ENCODE results near the gene DMRT1. TPM values are rescaled to one million over a fixed set of nuclear protein-coding genes. Genes with fewer than 3 reads are reported as not detected.

Gene DMRT1
- total RNA-seq, 1 experiment from 2014 or later = 0.47 TPM

GRCh38 chr9:801399-802071 lies 40.0 kb upstream of the DMRT1 start:
- no peak overlapping the region for H2AFZ ChIP-seq (ENCODE audit: low read depth, low read length, poor library complexity, severe bottlenecking)
- H3K9ac ChIP-seq (ENCODE audit: low read length) = no peak overlapping the region
- DNase-seq (ENCODE audit: low read depth, low spot score) = no peak
- H3K4me1 ChIP-seq (ENCODE audit: control insufficient read depth in 1 of 2, insufficient read depth in 2 of 2, low read length in 2 of 2) = no peaks in the 10 kb centered on the region
- H3K9me2 ChIP-seq (ENCODE audit: insufficient read depth) = no peaks in the 10 kb centered on the region
- no peaks in the 10 kb centered on the region for H3K36me3 ChIP-seq (ENCODE audit: control insufficient read depth in 1 of 2, insufficient read depth in 2 of 2, low read length in 2 of 2)
- no peaks in the 10 kb centered on the region for H3K9me3 ChIP-seq (ENCODE audit: control insufficient read depth in 1 of 2, insufficient read depth in 1 of 2, low read depth in 1 of 2, low read length in 2 of 2)
- no peak overlapping the region for H3K4me3 ChIP-seq (replicated peaks in 1 of 2; ENCODE audit: low read depth in 1 of 2, low read length in 2 of 2)
- no peaks in the 10 kb centered on the region for H3K27me3 ChIP-seq (ENCODE audit: insufficient read depth, low read length)
- CTCF ChIA-PET = no interaction called here
- no peak for ATAC-seq
- H3K79me2 ChIP-seq (ENCODE audit: insufficient read depth, low read length) = no peaks in the 10 kb centered on the region
- no peak overlapping the region for H3K27ac ChIP-seq (ENCODE audit: low read depth, low read length)
- TF ChIP-seq POLR2AphosphoS5 (IDR thresholded peaks at IDR 0.05; ENCODE audit: low read depth, low read length) (no peak), POLR2A (IDR thresholded peaks at IDR 0.05; ENCODE audit: borderline replicate concordance, extremely low read depth, insufficient read depth, insufficient read length) (no peak), RAD21 (IDR thresholded peaks at IDR 0.05; ENCODE audit: low read depth) (no peak), TCF7L2 (IDR thresholded peaks at IDR 0.05; ENCODE audit: borderline replicate concordance, extremely low read depth, insufficient read depth, insufficient read length) (no peak), ZBTB33 (IDR thresholded peaks at IDR 0.05; ENCODE audit: extremely low read depth, insufficient replicate concordance, low read length) (no peak), CTCF (IDR thresholded peaks at IDR 0.05 in 2 of 3, conservative IDR thresholded peaks at IDR 0.05 in 1 of 3; ENCODE audit: borderline replicate concordance in 1 of 3, insufficient read depth in 1 of 3, low read depth in 2 of 3, low read length in 2 of 3) (no peak), ATF3 (IDR thresholded peaks at IDR 0.05) (no peak), YY1 (IDR thresholded peaks at IDR 0.05; ENCODE audit: extremely low read depth, insufficient replicate concordance, low read depth, low read length) (no peak), JUND (IDR thresholded peaks at IDR 0.05) (no peak), ZNF274 (IDR thresholded peaks at IDR 0.05; ENCODE audit: low read depth, low read length) (no peak), EZH2 (IDR thresholded peaks at IDR 0.05) (no peak), ZFX (IDR thresholded peaks at IDR 0.05) (no peak), EGR1 (IDR thresholded peaks at IDR 0.05; ENCODE audit: low read depth) (no peak), SP1 (IDR thresholded peaks at IDR 0.05; ENCODE audit: low read depth) (no peak), EZH2phosphoT487 (IDR thresholded peaks at IDR 0.05; ENCODE audit: borderline replicate concordance) (no peak), ELF1 (IDR thresholded peaks at IDR 0.05; ENCODE audit: borderline replicate concordance, low read depth) (no peak), CBX3 (IDR thresholded peaks at IDR 0.05; ENCODE audit: low read depth) (no peak), SIN3A (IDR thresholded peaks at IDR 0.05; ENCODE audit: low read depth) (no peak)
- TF ChIP-seq, protein P1, sequence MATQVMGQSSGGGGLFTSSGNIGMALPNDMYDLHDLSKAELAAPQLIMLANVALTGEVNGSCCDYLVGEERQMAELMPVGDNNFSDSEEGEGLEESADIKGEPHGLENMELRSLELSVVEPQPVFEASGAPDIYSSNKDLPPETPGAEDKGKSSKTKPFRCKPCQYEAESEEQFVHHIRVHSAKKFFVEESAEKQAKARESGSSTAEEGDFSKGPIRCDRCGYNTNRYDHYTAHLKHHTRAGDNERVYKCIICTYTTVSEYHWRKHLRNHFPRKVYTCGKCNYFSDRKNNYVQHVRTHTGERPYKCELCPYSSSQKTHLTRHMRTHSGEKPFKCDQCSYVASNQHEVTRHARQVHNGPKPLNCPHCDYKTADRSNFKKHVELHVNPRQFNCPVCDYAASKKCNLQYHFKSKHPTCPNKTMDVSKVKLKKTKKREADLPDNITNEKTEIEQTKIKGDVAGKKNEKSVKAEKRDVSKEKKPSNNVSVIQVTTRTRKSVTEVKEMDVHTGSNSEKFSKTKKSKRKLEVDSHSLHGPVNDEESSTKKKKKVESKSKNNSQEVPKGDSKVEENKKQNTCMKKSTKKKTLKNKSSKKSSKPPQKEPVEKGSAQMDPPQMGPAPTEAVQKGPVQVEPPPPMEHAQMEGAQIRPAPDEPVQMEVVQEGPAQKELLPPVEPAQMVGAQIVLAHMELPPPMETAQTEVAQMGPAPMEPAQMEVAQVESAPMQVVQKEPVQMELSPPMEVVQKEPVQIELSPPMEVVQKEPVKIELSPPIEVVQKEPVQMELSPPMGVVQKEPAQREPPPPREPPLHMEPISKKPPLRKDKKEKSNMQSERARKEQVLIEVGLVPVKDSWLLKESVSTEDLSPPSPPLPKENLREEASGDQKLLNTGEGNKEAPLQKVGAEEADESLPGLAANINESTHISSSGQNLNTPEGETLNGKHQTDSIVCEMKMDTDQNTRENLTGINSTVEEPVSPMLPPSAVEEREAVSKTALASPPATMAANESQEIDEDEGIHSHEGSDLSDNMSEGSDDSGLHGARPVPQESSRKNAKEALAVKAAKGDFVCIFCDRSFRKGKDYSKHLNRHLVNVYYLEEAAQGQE (IDR thresholded peaks at IDR 0.05; ENCODE audit: low read depth) = no peak
- TF ChIP-seq, protein P2, sequence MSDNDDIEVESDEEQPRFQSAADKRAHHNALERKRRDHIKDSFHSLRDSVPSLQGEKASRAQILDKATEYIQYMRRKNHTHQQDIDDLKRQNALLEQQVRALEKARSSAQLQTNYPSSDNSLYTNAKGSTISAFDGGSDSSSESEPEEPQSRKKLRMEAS (IDR thresholded peaks at IDR 0.05) = no peak
- no peak overlapping the region for H3K4me2 ChIP-seq (ENCODE audit: low read length)
- BruUV-seq (replicated peaks) = no TSS peak
- H4K20me1 ChIP-seq (ENCODE audit: insufficient read depth) = no peaks in the 10 kb centered on the region
- RAD21 ChIA-PET (ENCODE audit: low non-redundant PET in 1 of 2, low total read pairs in 2 of 2, uncharacterized antibody in 2 of 2, unreplicated experiment in 2 of 2) = no interaction called here
- intact Hi-C loops (cut with micrococcal nuclease) = no loop called here
- POLR2A ChIA-PET = no interaction called here
